Measurements from ENCODE around the gene MEIS2.

DNA sequence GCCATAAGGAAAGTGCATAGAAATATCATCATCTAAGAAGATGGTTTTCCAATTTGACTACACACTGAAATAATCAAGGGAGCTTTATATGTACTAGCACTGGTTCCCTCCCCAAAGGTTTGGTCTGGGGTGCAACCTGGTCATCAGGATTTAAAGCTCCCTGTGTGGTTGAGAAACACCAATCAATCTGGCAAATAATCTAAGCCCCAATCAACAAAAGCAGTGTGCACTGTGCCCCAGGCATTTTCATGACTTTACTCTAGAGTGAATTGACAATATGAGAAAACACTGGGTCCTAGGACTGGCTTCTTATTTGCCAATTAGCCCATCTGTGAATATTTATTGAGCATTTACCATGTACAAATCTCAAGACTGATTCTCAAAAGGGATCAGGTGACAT, 255.1 kb downstream of the MEIS2 start:
- TF ChIP-seq, protein P1, sequence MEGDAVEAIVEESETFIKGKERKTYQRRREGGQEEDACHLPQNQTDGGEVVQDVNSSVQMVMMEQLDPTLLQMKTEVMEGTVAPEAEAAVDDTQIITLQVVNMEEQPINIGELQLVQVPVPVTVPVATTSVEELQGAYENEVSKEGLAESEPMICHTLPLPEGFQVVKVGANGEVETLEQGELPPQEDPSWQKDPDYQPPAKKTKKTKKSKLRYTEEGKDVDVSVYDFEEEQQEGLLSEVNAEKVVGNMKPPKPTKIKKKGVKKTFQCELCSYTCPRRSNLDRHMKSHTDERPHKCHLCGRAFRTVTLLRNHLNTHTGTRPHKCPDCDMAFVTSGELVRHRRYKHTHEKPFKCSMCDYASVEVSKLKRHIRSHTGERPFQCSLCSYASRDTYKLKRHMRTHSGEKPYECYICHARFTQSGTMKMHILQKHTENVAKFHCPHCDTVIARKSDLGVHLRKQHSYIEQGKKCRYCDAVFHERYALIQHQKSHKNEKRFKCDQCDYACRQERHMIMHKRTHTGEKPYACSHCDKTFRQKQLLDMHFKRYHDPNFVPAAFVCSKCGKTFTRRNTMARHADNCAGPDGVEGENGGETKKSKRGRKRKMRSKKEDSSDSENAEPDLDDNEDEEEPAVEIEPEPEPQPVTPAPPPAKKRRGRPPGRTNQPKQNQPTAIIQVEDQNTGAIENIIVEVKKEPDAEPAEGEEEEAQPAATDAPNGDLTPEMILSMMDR (IDR thresholded peaks at IDR 0.05; ENCODE audit: poor library complexity, severe bottlenecking) = no peak
- TF ChIP-seq TAF1 (IDR thresholded peaks at IDR 0.05; ENCODE audit: low read depth) (no peak), POLR2AphosphoS5 (IDR thresholded peaks at IDR 0.05) (no peak)
